H9 (cell line): Measurements from ENCODE around the gene MORN3. TPM values are rescaled to one million over a fixed set of nuclear protein-coding genes. Genes with fewer than 3 reads are reported as not detected.

ENCODE experiments used
- DNase-seq: peaks from one replicate; pipeline ENCODE4 v3.0.0-alpha.2; 2017
- H2AFZ ChIP-seq: one replicate; pipeline ENCODE4 v1.6.1; 2013; ENCODE audit warnings: mild to moderate bottlenecking, low read length, control low read depth, moderate library complexity
- H2AK5ac ChIP-seq: 2 replicates; pipeline ENCODE4 v1.6.1; 2013; ENCODE audit warnings: low read length, control low read depth, mixed read lengths; ENCODE audit not compliant: insufficient read length
- H2BK120ac ChIP-seq: one replicate; pipeline ENCODE4 v1.6.1; 2013; ENCODE audit warnings: low read depth, mild to moderate bottlenecking, low read length, control low read depth, inconsistent platforms; ENCODE audit not compliant: poor library complexity, severe bottlenecking
- H2BK12ac ChIP-seq: 2 replicates; pipeline ENCODE4 v1.6.1; 2013; ENCODE audit warnings: low read length, control low read depth, mixed read lengths, low read depth; ENCODE audit not compliant: insufficient read length
- H2BK15ac ChIP-seq: 2 replicates; pipeline ENCODE4 v1.6.1; 2013; ENCODE audit warnings: low read depth, low read length, control low read depth
- H2BK20ac ChIP-seq: one replicate; pipeline ENCODE4 v1.6.1; 2013; ENCODE audit warnings: low read depth, mild to moderate bottlenecking, low read length, control low read depth, inconsistent platforms; ENCODE audit not compliant: poor library complexity, severe bottlenecking
- H2BK5ac ChIP-seq: 2 replicates; pipeline ENCODE4 v1.6.1; 2013; ENCODE audit warnings: low read length, control low read depth, mixed read lengths; ENCODE audit not compliant: insufficient read length
- H3K14ac ChIP-seq: 2 replicates; pipeline ENCODE4 v1.6.1; 2013; ENCODE audit warnings: low read length, control low read depth; ENCODE audit not compliant: insufficient read depth
- H3K18ac ChIP-seq: 2 replicates; pipeline ENCODE4 v1.6.1; 2013; ENCODE audit warnings: low read depth, mild to moderate bottlenecking, mixed read lengths, low read length, control low read depth; ENCODE audit not compliant: insufficient read length
- H3K23ac ChIP-seq: 2 replicates; pipeline ENCODE4 v1.6.1; 2013; ENCODE audit warnings: low read length, control low read depth, mixed read lengths, low read depth; ENCODE audit not compliant: insufficient read length
- H3K23me2 ChIP-seq: 2 replicates; pipeline ENCODE4 v1.6.1; 2013; ENCODE audit warnings: low read depth, mild to moderate bottlenecking, mixed read lengths, low read length, control low read depth; ENCODE audit not compliant: insufficient read length, poor library complexity, severe bottlenecking
- H3K27ac ChIP-seq: 2 replicates; pipeline ENCODE4 v1.5.1; 2013; ENCODE audit warnings: low read length, control low read depth, mixed read lengths, low read depth; ENCODE audit not compliant: insufficient read length
- H3K27me3 ChIP-seq: 2 replicates; pipeline ENCODE4 v1.6.1; 2013; ENCODE audit warnings: low read length, control low read depth, inconsistent platforms; ENCODE audit not compliant: insufficient read depth
- H3K4ac ChIP-seq: 2 replicates; pipeline ENCODE4 v1.6.1; 2013; ENCODE audit warnings: low read depth, mild to moderate bottlenecking, control low read depth, inconsistent platforms, low read length, moderate library complexity
- H3K4me1 ChIP-seq: 2 replicates; pipeline ENCODE4 v1.6.1; 2013; ENCODE audit warnings: low read length, control low read depth, inconsistent platforms; ENCODE audit not compliant: insufficient read depth
- H3K4me2 ChIP-seq: 2 replicates; pipeline ENCODE4 v1.6.1; 2013; ENCODE audit warnings: low read length, control low read depth, mixed read lengths; ENCODE audit not compliant: insufficient read length, insufficient read depth
- H3K56ac ChIP-seq: 2 replicates; pipeline ENCODE4 v1.6.1; 2013; ENCODE audit warnings: low read depth, mild to moderate bottlenecking, mixed read lengths, low read length, control low read depth; ENCODE audit not compliant: insufficient read length
- H3K79me1 ChIP-seq: 2 replicates; pipeline ENCODE4 v1.6.1; 2013; ENCODE audit warnings: low read depth, mild to moderate bottlenecking, moderate library complexity, low read length, control low read depth, inconsistent platforms; ENCODE audit not compliant: insufficient read depth, poor library complexity, severe bottlenecking
- H3K79me2 ChIP-seq: 2 replicates; pipeline ENCODE4 v1.6.1; 2013; ENCODE audit warnings: low read length, control low read depth, inconsistent platforms; ENCODE audit not compliant: insufficient read depth
- H3K9ac ChIP-seq: 2 replicates; pipeline ENCODE4 v1.6.1; 2013; ENCODE audit warnings: low read length, control low read depth, mixed read lengths; ENCODE audit not compliant: insufficient read length; ENCODE audit errors: extremely low read depth
- H3K9me3 ChIP-seq: one replicate; pipeline ENCODE4 v1.6.1; 2013; ENCODE audit warnings: low read depth, low read length, inconsistent platforms; ENCODE audit not compliant: control insufficient read depth
- H3T11ph ChIP-seq: one replicate; pipeline ENCODE4 v1.6.1; 2013; ENCODE audit warnings: mild to moderate bottlenecking, low read length, control low read depth, inconsistent platforms
- H4K20me1 ChIP-seq: one replicate; pipeline ENCODE4 v1.6.1; 2013; ENCODE audit not compliant: control insufficient read depth, insufficient read length, insufficient read depth
- H4K5ac ChIP-seq: 2 replicates; pipeline ENCODE4 v1.6.1; 2013; ENCODE audit warnings: low read depth, mild to moderate bottlenecking, mixed read lengths, low read length, control low read depth; ENCODE audit not compliant: insufficient read length
- H4K8ac ChIP-seq: replicated peaks from 2 replicates; pipeline ENCODE4 v1.6.1; 2013; ENCODE audit warnings: low read length, control low read depth, mixed read lengths, low read depth; ENCODE audit not compliant: insufficient read length
- H4K91ac ChIP-seq: 2 replicates; pipeline ENCODE4 v1.6.1; 2013; ENCODE audit warnings: low read depth, mild to moderate bottlenecking, moderate library complexity, mixed read lengths, low read length, control low read depth; ENCODE audit not compliant: insufficient read length
- H3K27ac Mint-ChIP-seq, 3 experiments: 2 replicates in 2 of 3; 3 replicates in 1 of 3; pipeline ENCODE4 v1.8.0; 2020 to 2021; ENCODE audit warnings: mixed read lengths in 3 of 3, mild to moderate bottlenecking in 1 of 3, moderate library complexity in 1 of 3
- H3K27me3 Mint-ChIP-seq: 2 replicates; pipeline ENCODE4 v1.8.0; 2021; ENCODE audit warnings: low read depth, mild to moderate bottlenecking, moderate library complexity, mixed read lengths
- H3K36me3 Mint-ChIP-seq, 3 experiments: 2 replicates in 2 of 3; 3 replicates in 1 of 3; pipeline ENCODE4 v1.8.0; 2020 to 2021; ENCODE audit warnings: low read depth in 3 of 3, mixed read lengths in 3 of 3; ENCODE audit not compliant: insufficient read depth in 1 of 3
- H3K4me1 Mint-ChIP-seq, 2 experiments: 2 replicates each; pipeline ENCODE4 v1.8.0; 2020; ENCODE audit warnings: mixed read lengths in 2 of 2
- H3K4me3 Mint-ChIP-seq, 2 experiments: 2 replicates in 1 of 2; 3 replicates in 1 of 2; pipeline ENCODE4 v1.8.0; 2020 to 2021; ENCODE audit warnings: mild to moderate bottlenecking in 2 of 2, mixed read lengths in 2 of 2, moderate library complexity in 1 of 2
- H3K9me3 Mint-ChIP-seq, 2 experiments: 2 replicates in 1 of 2; 3 replicates in 1 of 2; pipeline ENCODE4 v1.8.0; 2020; ENCODE audit warnings: mild to moderate bottlenecking in 2 of 2, mixed read lengths in 2 of 2, moderate library complexity in 1 of 2
- WGBS: extraction: QIAGEN DNeasy Blood & Tissue Kit; methylation state at CpG from one replicate; pipeline ENCODE4 v1.1.7; 2013; ENCODE audit warnings: missing lambda C conversion rate, low lambda C conversion rate, mixed read lengths; ENCODE audit not compliant: insufficient read length; ENCODE audit errors: extremely low coverage; 5-methylcytosine and 5-hydroxymethylcytosine counted together
- total RNA-seq: library from RNA; stranded (reverse); gene quantifications from 2 replicates; pipeline ENCODE4 v1.2.1, GENCODE V29; 2021
- TF ChIP-seq, protein P1 (sequence below): fragments of 200-600 bp; sonication (generic); conservative IDR thresholded peaks from 3 replicates; pipeline ENCODE4 v1.8.0; 2021; ENCODE audit warnings: antibody characterized with exemption, mild to moderate bottlenecking

The MORN3 gene
- total RNA-seq, 1 experiment from 2014 or later, result 0.37 TPM

DNA sequence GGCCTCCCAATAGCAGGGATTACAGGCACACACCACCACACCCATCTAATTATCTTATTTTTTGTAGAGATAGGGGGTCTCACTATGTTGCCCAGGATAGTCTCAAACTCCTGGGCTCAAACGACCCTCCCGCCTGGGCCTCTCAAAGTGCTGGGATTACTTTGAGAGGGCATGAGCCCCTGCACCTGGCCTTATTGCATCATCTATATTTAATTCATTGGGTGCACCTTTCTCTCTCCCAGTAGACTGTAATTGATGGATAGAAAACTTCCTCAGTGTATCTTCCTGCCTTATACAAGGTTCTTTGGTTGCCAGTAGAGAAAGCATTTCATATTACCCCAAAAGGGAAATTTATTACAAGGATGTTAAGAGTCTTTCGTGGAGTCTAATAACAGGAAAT is 8.9 kb upstream of the MORN3 start:
- H2BK120ac ChIP-seq, result no peak overlapping the region
- H3K27ac ChIP-seq, result no peak overlapping the region
- no peaks in the 10 kb centered on the region for H3K36me3 Mint-ChIP-seq
- H3K14ac ChIP-seq, result no peak overlapping the region
- no peak overlapping the region for H3K4ac ChIP-seq
- no peaks in the 10 kb centered on the region for H4K20me1 ChIP-seq
- H4K91ac ChIP-seq, result no peak overlapping the region
- no peak overlapping the region for H2BK15ac ChIP-seq
- no peak overlapping the region for H2AFZ ChIP-seq
- no peaks in the 10 kb centered on the region for H3K4me1 ChIP-seq
- no peak overlapping the region for H2BK20ac ChIP-seq
- peaks cover 14 to 26% of the 10 kb centered on the region in 2 experiments for H3K4me1 Mint-ChIP-seq
- H3K18ac ChIP-seq, result no peak overlapping the region
- TF ChIP-seq, protein P1, sequence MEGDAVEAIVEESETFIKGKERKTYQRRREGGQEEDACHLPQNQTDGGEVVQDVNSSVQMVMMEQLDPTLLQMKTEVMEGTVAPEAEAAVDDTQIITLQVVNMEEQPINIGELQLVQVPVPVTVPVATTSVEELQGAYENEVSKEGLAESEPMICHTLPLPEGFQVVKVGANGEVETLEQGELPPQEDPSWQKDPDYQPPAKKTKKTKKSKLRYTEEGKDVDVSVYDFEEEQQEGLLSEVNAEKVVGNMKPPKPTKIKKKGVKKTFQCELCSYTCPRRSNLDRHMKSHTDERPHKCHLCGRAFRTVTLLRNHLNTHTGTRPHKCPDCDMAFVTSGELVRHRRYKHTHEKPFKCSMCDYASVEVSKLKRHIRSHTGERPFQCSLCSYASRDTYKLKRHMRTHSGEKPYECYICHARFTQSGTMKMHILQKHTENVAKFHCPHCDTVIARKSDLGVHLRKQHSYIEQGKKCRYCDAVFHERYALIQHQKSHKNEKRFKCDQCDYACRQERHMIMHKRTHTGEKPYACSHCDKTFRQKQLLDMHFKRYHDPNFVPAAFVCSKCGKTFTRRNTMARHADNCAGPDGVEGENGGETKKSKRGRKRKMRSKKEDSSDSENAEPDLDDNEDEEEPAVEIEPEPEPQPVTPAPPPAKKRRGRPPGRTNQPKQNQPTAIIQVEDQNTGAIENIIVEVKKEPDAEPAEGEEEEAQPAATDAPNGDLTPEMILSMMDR, result no peak
- no peaks in the 10 kb centered on the region for H3K79me2 ChIP-seq
- H3K79me1 ChIP-seq, result no peaks in the 10 kb centered on the region
- H3K4me2 ChIP-seq, result no peak overlapping the region
- no peaks in the 10 kb centered on the region for H3K27me3 ChIP-seq
- peak overlapping the region in 2 of 3 experiments; percentile 44 to 76; a peak in 4 of 7 replicates for H3K27ac Mint-ChIP-seq
- H4K8ac ChIP-seq, result no peak overlapping the region
- H3K9ac ChIP-seq, result no peak overlapping the region
- no peaks in the 10 kb centered on the region for H3K27me3 Mint-ChIP-seq
- no peak overlapping the region for H3T11ph ChIP-seq
- H2BK5ac ChIP-seq, result no peak overlapping the region
- no peak for DNase-seq
- no peaks in the 10 kb centered on the region for H3K9me3 ChIP-seq
- WGBS, result no CpG with 5 or more reads among the region's 3 CpGs
- H4K5ac ChIP-seq, result no peak overlapping the region
- H3K23ac ChIP-seq, result no peak overlapping the region
- H3K56ac ChIP-seq, result no peak overlapping the region
- H3K9me3 Mint-ChIP-seq, result no peaks in the 10 kb centered on the region; a peak in 1 of 5 replicates
- H3K4me3 Mint-ChIP-seq, result no peak overlapping the region
- no peak overlapping the region for H2BK12ac ChIP-seq
- no peaks in the 10 kb centered on the region for H3K23me2 ChIP-seq
- no peak overlapping the region for H2AK5ac ChIP-seq
